Stomach (tissue), 9 donors: Measurements from ENCODE around the gene EVI2B. TPM values are rescaled to one million over a fixed set of nuclear protein-coding genes. Genes with fewer than 3 reads are reported as not detected.
A peak's percentile ranks its signal among the peaks of the same experiment; 100 is the strongest.

ENCODE experiments used
- DNase-seq, 2 donors: peaks; one replicate each; pipeline versions ENCODE4 v3.0.0 to v3.0.0-alpha.2; 2013 to 2019
- H3K27ac ChIP-seq, 5 donors: fragments of 200-600 bp in 4 of 5; sonication (generic) in 4 of 5; one replicate each; pipeline ENCODE4 v1.5.1; 2013 to 2019; ENCODE audit warnings: mild to moderate bottlenecking in 1 of 5, moderate library complexity in 1 of 5
- H3K27me3 ChIP-seq, 3 donors: fragments of 200-600 bp; sonication (generic); one replicate each; pipeline ENCODE4 v1.5.1; 2017 to 2019; ENCODE audit warnings: mixed run types in 1 of 3
- H3K36me3 ChIP-seq, 4 donors: fragments of 200-600 bp; sonication (generic); 1 replicate in 3 of 4; 2 replicates in 1 of 4; pipeline ENCODE4 v1.5.1; 2016 to 2019
- H3K4me1 ChIP-seq, 4 donors: fragments of 200-600 bp; sonication (generic); one replicate each; pipeline ENCODE4 v1.5.1; 2016 to 2019
- H3K4me3 ChIP-seq, 4 donors: fragments of 200-600 bp; sonication (generic) in 3 of 4; one replicate each; pipeline ENCODE4 v1.5.1; 2016 to 2019; ENCODE audit warnings: mild to moderate bottlenecking in 1 of 4
- H3K9me3 ChIP-seq, 4 donors: fragments of 200-600 bp; sonication (generic); one replicate each; pipeline ENCODE4 v1.5.1; 2016 to 2019
- EP300 ChIP-seq: sonication (generic); formaldehyde crosslinking; IDR thresholded peaks from one replicate; pipeline ENCODE4 v1.6.1; 2017; ENCODE audit warnings: antibody characterized with exemption
- POLR2A ChIP-seq, 4 donors: fragments of 450-650 bp; IDR thresholded peaks; one replicate each; pipeline ENCODE4 v1.6.1; 2016; ENCODE audit warnings: antibody characterized with exemption in 4 of 4, control low read depth in 2 of 4, mild to moderate bottlenecking in 1 of 4, moderate library complexity in 1 of 4
- POLR2AphosphoS5 ChIP-seq, 3 donors: sonication (generic); formaldehyde crosslinking; IDR thresholded peaks; one replicate each; pipeline ENCODE4 v1.6.1; 2016; ENCODE audit warnings: antibody characterized with exemption in 3 of 3
- WGBS, 5 donors: extraction: QIAGEN DNeasy Blood & Tissue Kit in 3 of 5; methylation state at CpG; one replicate each; pipeline versions ENCODE4 v1.1.5 to v1.1.7; 2013 to 2018; 5-methylcytosine and 5-hydroxymethylcytosine counted together
- intact Hi-C: fragments of 100-400 bp; cut with DNase I; formaldehyde crosslinking; loops from one replicate; pipeline ENCODE4 v1.15.1; 2023; ENCODE audit warnings: low total_unique reads
- polyA plus RNA-seq, 3 donors: library from polyadenylated mRNA; stranded (reverse); fragments of 200-250 nt; gene quantifications; one replicate each; pipeline ENCODE4 v1.2.3, GENCODE V29; 2013
- total RNA-seq, 5 donors: library from RNA; depleted of rRNA; stranded (reverse); fragments of >200 nt; gene quantifications; one replicate each; pipeline versions ENCODE4 v1.1.0 to v1.2.3, GENCODE V29; 2014 to 2016
- TF ChIP-seq, protein P1 (sequence below), 7 experiments: fragments of 450-650 bp in 4 of 7; fragments of 200-600 bp in 3 of 7; sonication (generic) in 3 of 7; IDR thresholded peaks; one replicate each; pipeline ENCODE4 v1.5.1; 2016 to 2019; ENCODE audit warnings: antibody characterized with exemption in 7 of 7, control low read depth in 2 of 7, mild to moderate bottlenecking in 1 of 7
- donor health status: healthy with polysubstance abuse.
- donor health status: Bipolar disorder and iron deficiency.
- donor health status: healthy.

Gene EVI2B
- total and polyA plus RNA-seq, 8 donors, result 1.5 to 21.3 (median 6.1) TPM

DNA sequence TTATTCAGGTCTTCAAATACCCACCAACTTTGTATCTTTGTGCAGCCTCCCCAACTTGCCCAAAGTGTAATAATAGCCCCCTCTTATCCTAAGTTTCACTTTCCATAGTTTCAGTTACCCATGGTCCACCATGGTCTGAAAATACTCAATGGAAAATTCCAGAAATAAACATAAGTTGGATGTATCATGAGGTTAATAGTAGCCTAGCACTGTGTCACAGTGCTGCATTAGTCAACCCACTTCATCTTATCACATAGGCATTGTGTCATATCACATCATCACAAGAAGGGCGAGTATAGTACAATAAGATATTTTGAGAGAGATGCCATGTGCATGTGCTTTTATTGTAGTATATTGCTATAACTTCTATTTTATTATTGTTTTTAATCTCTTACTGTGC is 38.7 kb downstream of the EVI2B start:
- no peaks in the 10 kb centered on the region for H3K9me3 ChIP-seq
- intact Hi-C loops, result no loop called here
- peaks cover 0 to 37% (median 24%) of the 10 kb centered on the region in 4 donors for H3K36me3 ChIP-seq
- H3K27ac ChIP-seq, result peak overlapping the region in 2 of 5 donors; percentile 0 to 47
- 80 to 93% (median 87%) methylated on average over 1 of the region's 1 CpG for WGBS, 5 donors
- no peak for DNase-seq
- peaks cover 0 to 22% (median 7%) of the 10 kb centered on the region in 4 donors for H3K4me1 ChIP-seq
- H3K4me3 ChIP-seq, result no peak overlapping the region
- TF ChIP-seq POLR2AphosphoS5 (IDR thresholded peaks at IDR 0.05) (no peak), POLR2A (IDR thresholded peaks at IDR 0.05) (no peak), EP300 (no peak)
- TF ChIP-seq, protein P1, sequence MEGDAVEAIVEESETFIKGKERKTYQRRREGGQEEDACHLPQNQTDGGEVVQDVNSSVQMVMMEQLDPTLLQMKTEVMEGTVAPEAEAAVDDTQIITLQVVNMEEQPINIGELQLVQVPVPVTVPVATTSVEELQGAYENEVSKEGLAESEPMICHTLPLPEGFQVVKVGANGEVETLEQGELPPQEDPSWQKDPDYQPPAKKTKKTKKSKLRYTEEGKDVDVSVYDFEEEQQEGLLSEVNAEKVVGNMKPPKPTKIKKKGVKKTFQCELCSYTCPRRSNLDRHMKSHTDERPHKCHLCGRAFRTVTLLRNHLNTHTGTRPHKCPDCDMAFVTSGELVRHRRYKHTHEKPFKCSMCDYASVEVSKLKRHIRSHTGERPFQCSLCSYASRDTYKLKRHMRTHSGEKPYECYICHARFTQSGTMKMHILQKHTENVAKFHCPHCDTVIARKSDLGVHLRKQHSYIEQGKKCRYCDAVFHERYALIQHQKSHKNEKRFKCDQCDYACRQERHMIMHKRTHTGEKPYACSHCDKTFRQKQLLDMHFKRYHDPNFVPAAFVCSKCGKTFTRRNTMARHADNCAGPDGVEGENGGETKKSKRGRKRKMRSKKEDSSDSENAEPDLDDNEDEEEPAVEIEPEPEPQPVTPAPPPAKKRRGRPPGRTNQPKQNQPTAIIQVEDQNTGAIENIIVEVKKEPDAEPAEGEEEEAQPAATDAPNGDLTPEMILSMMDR (IDR thresholded peaks at IDR 0.05), result no peak
- H3K27me3 ChIP-seq, result no peaks in the 10 kb centered on the region

- WGBS, 5 donors, result 77 to 87% (median 78%) methylated on average over 2 of the region's 2 CpGs
These were observed 39.6 kb downstream of the EVI2B start for GRCh38 chr17:31274252-31274651.

GRCh38 chr17:31273516-31273915 is 40.3 kb downstream of the EVI2B start:
- TF ChIP-seq EP300 (no peak), POLR2AphosphoS5 (IDR thresholded peaks at IDR 0.05) (no peak), POLR2A (IDR thresholded peaks at IDR 0.05) (no peak)
- TF ChIP-seq, protein P1 (IDR thresholded peaks at IDR 0.05), result no peak
- H3K27ac ChIP-seq, result peak overlapping the region in 1 of 5 donors; percentile 47
- H3K4me3 ChIP-seq, result no peak overlapping the region
- DNase-seq, result peak in 1 of 2 donors; percentile 11
- H3K27me3 ChIP-seq, result no peaks in the 10 kb centered on the region
- H3K36me3 ChIP-seq, result peaks cover 0 to 36% (median 24%) of the 10 kb centered on the region in 4 donors
- intact Hi-C loops, result no loop called here
- 48 to 83% (median 71%) methylated on average over 1 of the region's 1 CpG for WGBS, 5 donors
- peaks cover 0 to 38% (median 14%) of the 10 kb centered on the region in 4 donors for H3K4me1 ChIP-seq
- H3K9me3 ChIP-seq, result no peaks in the 10 kb centered on the region

More at GRCh38 chr17:31274252-31274651, 39.6 kb downstream of the EVI2B start:
- no peak overlapping the region for H3K4me3 ChIP-seq
- H3K27me3 ChIP-seq, result no peaks in the 10 kb centered on the region
- no peaks in the 10 kb centered on the region for H3K9me3 ChIP-seq
- H3K36me3 ChIP-seq, result peaks cover 0 to 40% (median 25%) of the 10 kb centered on the region in 4 donors
- peak in 1 of 2 donors; percentile 32 for DNase-seq
- H3K4me1 ChIP-seq, result peaks cover 0 to 31% (median 11%) of the 10 kb centered on the region in 4 donors
- intact Hi-C loops, result no loop called here
- TF ChIP-seq POLR2A (IDR thresholded peaks at IDR 0.05), result no peak
- TF ChIP-seq, protein P1 (IDR thresholded peaks at IDR 0.05), result no peak
- TF ChIP-seq POLR2AphosphoS5 (IDR thresholded peaks at IDR 0.05), result peak in 2 of 3 donors; percentile 27 to 28
- no peak for TF ChIP-seq EP300
- peak overlapping the region in 2 of 5 donors; percentile 0 to 47 for H3K27ac ChIP-seq

GRCh38 chr17:31272803-31273202 is 41.1 kb downstream of the EVI2B start:
- no peak for DNase-seq

More at GRCh38 chr17:31272803-31273202, 41.1 kb downstream of the EVI2B start:
- Histone ChIP-seq H3K4me3 (no peak overlapping the region), H3K4me1 (peaks cover 0 to 39% (median 14%) of the 10 kb centered on the region in 4 donors), H3K36me3 (peaks cover 0 to 40% (median 25%) of the 10 kb centered on the region in 4 donors), H3K9me3 (no peaks in the 10 kb centered on the region), H3K27me3 (no peaks in the 10 kb centered on the region), H3K27ac (no peak overlapping the region)
- TF ChIP-seq, protein P1 (IDR thresholded peaks at IDR 0.05), result no peak
- TF ChIP-seq POLR2AphosphoS5 (IDR thresholded peaks at IDR 0.05), result no peak
- no peak for TF ChIP-seq EP300
- no peak for TF ChIP-seq POLR2A (IDR thresholded peaks at IDR 0.05)
- intact Hi-C loops, result no loop called here
